ENCODE results near the gene ERO1A. TPM values are rescaled to one million over a fixed set of nuclear protein-coding genes. Genes with fewer than 3 reads are reported as not detected.
"Not testable (repeated sequence)": the region's sequence is repeated elsewhere in the genome, so short reads cannot be mapped to it uniquely, and the experiment has no call there.

Gene ERO1A
- total RNA-seq, 1 experiment from 2014 or later: 83.6 TPM

GRCh38 chr14:52730709-52731111 is 35.4 kb upstream of the ERO1A start:
- H3F3A ChIP-seq (ENCODE audit: insufficient read depth, low read depth): peaks cover 26% of the 10 kb centered on the region
- ChIA-PET CTCF (no interaction called here), POLR2A (ENCODE audit: unreplicated experiment) (no interaction called here)
- 0 out of 2 replicates have a peak, but pooled peaks cover 2% of the 10 kb centered on the region for H3K36me3 ChIP-seq (ENCODE audit: low read depth)
- peaks cover 16% of the 10 kb centered on the region for H3K79me2 ChIP-seq (ENCODE audit: low read depth)
- TF ChIP-seq EZH2 (IDR thresholded peaks at IDR 0.05; ENCODE audit: low read depth) (no peak), CTCF (conservative IDR thresholded peaks at IDR 0.05) (no peak)
- peak overlapping the region; percentile 94 for H3K4me3 ChIP-seq
- no peaks in the 10 kb centered on the region for H3K9me2 ChIP-seq (ENCODE audit: insufficient read depth)
- 0 out of 2 replicates have a peak overlapping the region, but pooled peaks have one; percentile 10 for H3K27ac ChIP-seq
- no peaks in the 10 kb centered on the region for H3K27me3 ChIP-seq (ENCODE audit: insufficient read depth, low read depth)
- H3K4me2 ChIP-seq: peak overlapping the region; percentile 95
- peak overlapping the region; percentile 99 for H2AFZ ChIP-seq
- no TSS peak for BruUV-seq (replicated peaks)
- H4K20me1 ChIP-seq (ENCODE audit: insufficient read depth): no peaks in the 10 kb centered on the region; the same call in 1 of the 2 replicates
- no peak for DNase-seq
- H3K4me1 ChIP-seq (replicated peaks; ENCODE audit: insufficient read depth): peaks cover 6% of the 10 kb centered on the region; the same call in 1 of the 2 replicates
- H3K9me3 ChIP-seq (ENCODE audit: insufficient read depth, low read depth): no peaks in the 10 kb centered on the region
- intact Hi-C loops (cut with micrococcal nuclease; ENCODE audit: unreplicated experiment): no loop called here

GRCh38 chr14:52729925-52730708 is 34.8 kb upstream of the ERO1A start, which contains the start of gene STYX:
Gene STYX (plus strand): TSS chr14:52730166. CDS start chr14:52730475, 309 bp downstream.
- Histone ChIP-seq H3K4me2 (peak within 1 kb of the TSS; percentile 95), H3K4me1 (replicated peaks; ENCODE audit: insufficient read depth) (peaks cover 6% of the 10 kb centered on the region; the same call in 1 of the 2 replicates), H2AFZ (peak within 1 kb of the TSS; percentile 99), H3K79me2 (ENCODE audit: low read depth) (peaks cover 16% of the 10 kb centered on the region), H3F3A (ENCODE audit: insufficient read depth, low read depth) (peaks cover 26% of the 10 kb centered on the region), H3K36me3 (ENCODE audit: low read depth) (0 out of 2 replicates have a peak, but pooled peaks cover 8% of the 10 kb centered on the region), H3K27me3 (ENCODE audit: insufficient read depth, low read depth) (no peaks in the 10 kb centered on the region), H4K20me1 (ENCODE audit: insufficient read depth) (peaks cover under 1% of the 10 kb centered on the region), H3K9me3 (ENCODE audit: insufficient read depth, low read depth) (no peaks in the 10 kb centered on the region), H3K27ac (peak within 1 kb of the TSS; percentile 25), H3K4me3 (peak within 1 kb of the TSS; percentile 94), H3K9me2 (ENCODE audit: insufficient read depth) (no peaks in the 10 kb centered on the region)
- TF ChIP-seq CTCF (conservative IDR thresholded peaks at IDR 0.05) (peak; percentile 31; the same call in 1 of the 2 replicates), EZH2 (IDR thresholded peaks at IDR 0.05; ENCODE audit: low read depth) (no peak)
- BruUV-seq (replicated peaks): TSS peak; percentile 79
- POLR2A ChIA-PET (ENCODE audit: unreplicated experiment): interaction anchor here (0.5 to 0.9 kb wide), 6 partner anchors 14 to 555 kb away, joined by 3 to 5 read pairs (median 4); partner anchors contain the start of gene ERO1A
- DNase-seq: peak; percentile 94 to 99
- CTCF ChIA-PET: no interaction called here
- intact Hi-C loops (cut with micrococcal nuclease; ENCODE audit: unreplicated experiment): loop anchor here (1.0 to 5.0 kb wide), 3 partner anchors 23 to 232 kb away; partner anchors contain the start of genes GNPNAT1 and PSMC6

GRCh38 chr14:52729585-52729924 is 34.2 kb upstream of the ERO1A start:
- Histone ChIP-seq H3K9me3 (ENCODE audit: insufficient read depth, low read depth) (no peaks in the 10 kb centered on the region), H3F3A (ENCODE audit: insufficient read depth, low read depth) (peaks cover 26% of the 10 kb centered on the region), H3K4me2 (peak overlapping the region; percentile 86), H3K4me1 (replicated peaks; ENCODE audit: insufficient read depth) (peaks cover 6% of the 10 kb centered on the region; the same call in 1 of the 2 replicates), H4K20me1 (ENCODE audit: insufficient read depth) (peaks cover 4% of the 10 kb centered on the region), H3K79me2 (ENCODE audit: low read depth) (peaks cover 16% of the 10 kb centered on the region), H3K36me3 (ENCODE audit: low read depth) (0 out of 2 replicates have a peak, but pooled peaks cover 10% of the 10 kb centered on the region), H2AFZ (no peak overlapping the region), H3K27me3 (ENCODE audit: insufficient read depth, low read depth) (no peaks in the 10 kb centered on the region), H3K9me2 (ENCODE audit: insufficient read depth) (no peaks in the 10 kb centered on the region), H3K4me3 (peak overlapping the region; percentile 49; the same call in 1 of the 2 replicates), H3K27ac (peak overlapping the region; percentile 25)
- no peak for TF ChIP-seq EZH2 (IDR thresholded peaks at IDR 0.05; ENCODE audit: low read depth)
- no peak for TF ChIP-seq CTCF (conservative IDR thresholded peaks at IDR 0.05)
- DNase-seq: no peak
- CTCF ChIA-PET: no interaction called here
- BruUV-seq (replicated peaks): no TSS peak
- POLR2A ChIA-PET (ENCODE audit: unreplicated experiment): interaction anchor here (0.5 to 0.9 kb wide), 6 partner anchors 14 to 555 kb away, joined by 3 to 5 read pairs (median 4); partner anchors contain the start of gene ERO1A
- intact Hi-C loops (cut with micrococcal nuclease; ENCODE audit: unreplicated experiment): loop anchor here (1.0 to 5.0 kb wide), 3 partner anchors 22 to 233 kb away; partner anchors contain the start of genes GNPNAT1 and PSMC6

- Histone ChIP-seq H3K4me2 (peak overlapping the region; percentile 86), H3K79me2 (ENCODE audit: low read depth) (peaks cover 16% of the 10 kb centered on the region), H3F3A (ENCODE audit: insufficient read depth, low read depth) (peaks cover 26% of the 10 kb centered on the region), H3K27ac (peak overlapping the region; percentile 25; the same call in 1 of the 2 replicates)
- intact Hi-C loops (cut with micrococcal nuclease; ENCODE audit: unreplicated experiment): loop anchor here (1.0 to 5.0 kb wide), 3 partner anchors 22 to 233 kb away; partner anchors contain the start of genes GNPNAT1 and PSMC6
- H3K36me3 ChIP-seq (ENCODE audit: low read depth); H3K27me3 ChIP-seq (ENCODE audit: insufficient read depth, low read depth); H3K9me3 ChIP-seq (ENCODE audit: insufficient read depth, low read depth); CTCF ChIA-PET; H2AFZ ChIP-seq; H4K20me1 ChIP-seq (ENCODE audit: insufficient read depth); BruUV-seq (replicated peaks); H3K4me3 ChIP-seq; H3K4me1 ChIP-seq (replicated peaks; ENCODE audit: insufficient read depth); DNase-seq; H3K9me2 ChIP-seq (ENCODE audit: insufficient read depth): not testable (repeated sequence)
- POLR2A ChIA-PET (ENCODE audit: unreplicated experiment): interaction anchor here (0.7 to 0.9 kb wide), 2 partner anchors 33 to 57 kb away, joined by 4 to 5 read pairs; partner anchors contain the start of gene ERO1A
These were observed 33.7 kb upstream of the ERO1A start for GRCh38 chr14:52729035-52729434.
